Astrocyte (in vitro differentiated cells and primary cell): ENCODE measurements around the gene ZNF683. TPM values are rescaled to one million over a fixed set of nuclear protein-coding genes. Genes with fewer than 3 reads are reported as not detected.

Source experiments
- DNase-seq: peaks from one replicate; pipeline ENCODE4 v3.0.0-alpha.2; 2010; ENCODE audit warnings: low read depth
- FAIRE-seq: peaks from 2 replicates; lab custom pipeline; 2011; peaks lifted over from hg19 to GRCh38; lab: Jason Lieb, UNC
- H2AFZ ChIP-seq: 2 replicates; pipeline ENCODE4 v1.6.0; 2012; ENCODE audit warnings: low read depth, low read length, inconsistent platforms
- H3K27ac ChIP-seq: 2 replicates; pipeline ENCODE4 v1.5.1; 2011; ENCODE audit warnings: low read depth, low read length, inconsistent platforms
- H3K27me3 ChIP-seq: 2 replicates; pipeline ENCODE4 v1.6.0; 2011; ENCODE audit warnings: low read length, inconsistent platforms; ENCODE audit not compliant: insufficient read depth
- H3K36me3 ChIP-seq: 2 replicates; pipeline ENCODE4 v1.5.1; 2011; ENCODE audit warnings: low read length, inconsistent platforms; ENCODE audit not compliant: insufficient read depth
- H3K4me1 ChIP-seq: 2 replicates; pipeline ENCODE4 v1.5.1; 2011; ENCODE audit warnings: low read length, inconsistent platforms; ENCODE audit not compliant: insufficient read depth
- H3K4me2 ChIP-seq: 2 replicates; pipeline ENCODE4 v1.6.0; 2012; ENCODE audit warnings: low read length, inconsistent platforms
- H3K4me3 ChIP-seq: 2 replicates; pipeline ENCODE4 v1.5.1; 2011; ENCODE audit warnings: low read depth, mild to moderate bottlenecking, low read length, inconsistent platforms; ENCODE audit not compliant: insufficient read depth
- H3K79me2 ChIP-seq: 2 replicates; pipeline ENCODE4 v1.6.0; 2012; ENCODE audit warnings: mild to moderate bottlenecking, low read length, inconsistent platforms; ENCODE audit not compliant: insufficient read depth
- H3K9ac ChIP-seq: 2 replicates; pipeline ENCODE4 v1.6.0; 2012; ENCODE audit warnings: mild to moderate bottlenecking, low read length, inconsistent platforms
- H3K9me3 ChIP-seq: 2 replicates; pipeline ENCODE4 v1.5.1; 2012; ENCODE audit warnings: low read depth, mild to moderate bottlenecking, low read length, inconsistent platforms; ENCODE audit not compliant: insufficient read depth
- H4K20me1 ChIP-seq: 2 replicates; pipeline ENCODE4 v1.6.0; 2012; ENCODE audit warnings: low read length, inconsistent platforms; ENCODE audit not compliant: insufficient read depth
- H3K27ac Mint-ChIP-seq: one replicate; pipeline ENCODE4 v1.8.0; 2021; ENCODE audit warnings: mild to moderate bottlenecking, mixed read lengths; ENCODE audit not compliant: unreplicated experiment
- H3K27me3 Mint-ChIP-seq: one replicate; pipeline ENCODE4 v1.8.0; 2021; ENCODE audit warnings: low read depth, mixed read lengths; ENCODE audit not compliant: unreplicated experiment
- H3K36me3 Mint-ChIP-seq: one replicate; pipeline ENCODE4 v1.8.0; 2021; ENCODE audit warnings: low read depth, mixed read lengths; ENCODE audit not compliant: unreplicated experiment
- H3K4me1 Mint-ChIP-seq: one replicate; pipeline ENCODE4 v1.8.0; 2021; ENCODE audit warnings: low read depth, mixed read lengths; ENCODE audit not compliant: unreplicated experiment
- H3K4me3 Mint-ChIP-seq: one replicate; pipeline ENCODE4 v1.8.0; 2021; ENCODE audit warnings: mild to moderate bottlenecking, moderate library complexity, mixed read lengths; ENCODE audit not compliant: unreplicated experiment
- H3K9me3 Mint-ChIP-seq: one replicate; pipeline ENCODE4 v1.8.0; 2021; ENCODE audit warnings: mild to moderate bottlenecking, mixed read lengths; ENCODE audit not compliant: unreplicated experiment
- CTCF ChIP-seq: IDR thresholded peaks from 2 replicates; pipeline ENCODE4 v1.5.1; 2011; ENCODE audit warnings: low read depth, mild to moderate bottlenecking, inconsistent platforms, low read length, moderate library complexity; ENCODE audit not compliant: insufficient read depth
- EZH2 ChIP-seq: IDR thresholded peaks from 2 replicates; pipeline ENCODE4 v1.6.1; 2012; ENCODE audit warnings: mild to moderate bottlenecking, low read length, inconsistent platforms; ENCODE audit not compliant: insufficient read depth
- total RNA-seq: library from RNA; stranded (reverse); gene quantifications from 2 replicates; pipeline ENCODE4 v1.2.1, GENCODE V29; 2021

ZNF683 gene
- total RNA-seq, 1 donor from 2014 or later = not detected

GRCh38 chr1:26350701-26351589, 21.6 kb downstream of the ZNF683 start:
- no peak overlapping the region for H3K4me3 ChIP-seq
- no peak overlapping the region for H2AFZ ChIP-seq
- Mint-ChIP-seq H3K27ac (peak overlapping the region; percentile 97), H3K4me3 (peak overlapping the region; percentile 75), H3K36me3 (no peaks in the 10 kb centered on the region), H3K4me1 (peaks cover 22% of the 10 kb centered on the region), H3K27me3 (peaks cover 5% of the 10 kb centered on the region), H3K9me3 (no peaks in the 10 kb centered on the region)
- TF ChIP-seq CTCF (no peak), EZH2 (no peak)
- H3K4me1 ChIP-seq = peaks cover 30% of the 10 kb centered on the region
- no peak for FAIRE-seq
- H3K27me3 ChIP-seq = no peaks in the 10 kb centered on the region
- H4K20me1 ChIP-seq = no peaks in the 10 kb centered on the region
- H3K4me2 ChIP-seq = peak overlapping the region; percentile 54
- no peaks in the 10 kb centered on the region for H3K9me3 ChIP-seq
- H3K27ac ChIP-seq = peak overlapping the region; percentile 81
- H3K79me2 ChIP-seq = no peaks in the 10 kb centered on the region
- no peak for DNase-seq
- H3K36me3 ChIP-seq = no peaks in the 10 kb centered on the region
- peak overlapping the region; percentile 77 for H3K9ac ChIP-seq

DNA sequence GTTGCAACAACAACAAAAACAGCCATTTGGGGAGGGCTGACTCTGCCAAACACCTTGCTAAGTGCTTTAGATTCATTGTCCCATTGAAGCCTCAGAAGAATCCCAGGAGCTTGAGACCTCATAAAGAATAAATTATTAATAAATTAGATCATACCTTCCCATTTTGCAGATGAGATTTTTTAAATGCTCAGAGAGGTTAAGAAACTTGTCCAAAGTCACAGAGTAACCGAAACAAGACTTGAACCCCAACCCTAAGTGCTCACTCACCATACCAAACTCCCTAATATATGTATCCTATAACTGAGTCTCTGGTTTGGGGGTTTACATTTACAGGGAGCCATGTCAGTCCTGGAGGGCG, 22.2 kb downstream of the ZNF683 start:
- Mint-ChIP-seq H3K9me3 (no peaks in the 10 kb centered on the region), H3K4me1 (peaks cover 22% of the 10 kb centered on the region), H3K36me3 (no peaks in the 10 kb centered on the region), H3K4me3 (no peak overlapping the region), H3K27me3 (peaks cover 3% of the 10 kb centered on the region), H3K27ac (peak overlapping the region; percentile 97)
- H3K4me3 ChIP-seq = no peak overlapping the region
- no peak overlapping the region for H2AFZ ChIP-seq
- DNase-seq (no peak), FAIRE-seq (no peak)
- TF ChIP-seq EZH2 (no peak), CTCF (no peak)
- H3K36me3 ChIP-seq = no peaks in the 10 kb centered on the region
- peaks cover 30% of the 10 kb centered on the region for H3K4me1 ChIP-seq
- H4K20me1 ChIP-seq = no peaks in the 10 kb centered on the region
- H3K9me3 ChIP-seq = no peaks in the 10 kb centered on the region
- peak overlapping the region; percentile 54 for H3K4me2 ChIP-seq
- no peaks in the 10 kb centered on the region for H3K27me3 ChIP-seq
- peak overlapping the region; percentile 81 for H3K27ac ChIP-seq
- H3K79me2 ChIP-seq = no peaks in the 10 kb centered on the region
- H3K9ac ChIP-seq = peak overlapping the region; percentile 77

GRCh38 chr1:26349877-26350244, 22.7 kb downstream of the ZNF683 start:
- Mint-ChIP-seq H3K27ac (peak overlapping the region; percentile 26), H3K4me3 (no peak overlapping the region), H3K4me1 (peaks cover 22% of the 10 kb centered on the region), H3K27me3 (peaks cover 6% of the 10 kb centered on the region), H3K36me3 (no peaks in the 10 kb centered on the region), H3K9me3 (no peaks in the 10 kb centered on the region)
- Histone ChIP-seq H3K9me3 (no peaks in the 10 kb centered on the region), H3K9ac (peak overlapping the region; percentile 47), H3K27me3 (no peaks in the 10 kb centered on the region), H4K20me1 (no peaks in the 10 kb centered on the region), H3K79me2 (no peaks in the 10 kb centered on the region), H3K4me3 (no peak overlapping the region), H3K4me1 (peaks cover 30% of the 10 kb centered on the region), H3K36me3 (no peaks in the 10 kb centered on the region), H3K4me2 (peak overlapping the region; percentile 64), H2AFZ (no peak overlapping the region), H3K27ac (peak overlapping the region; percentile 32)
- TF ChIP-seq EZH2 (no peak), CTCF (no peak)
- DNase-seq (no peak), FAIRE-seq (no peak)
